Neuron (in vitro differentiated cells): ENCODE measurements around the gene PPM1N.

Experiments
- H2AFZ ChIP-seq: one replicate; pipeline ENCODE4 v1.6.1; 2013; ENCODE audit warnings: low read depth, mild to moderate bottlenecking, inconsistent platforms, low read length, moderate library complexity
- H3K27me3 ChIP-seq: one replicate; pipeline ENCODE4 v1.6.1; 2013; ENCODE audit warnings: low read length; ENCODE audit not compliant: insufficient read depth
- H3K36me3 ChIP-seq: one replicate; pipeline ENCODE4 v1.6.1; 2013; ENCODE audit warnings: low read length; ENCODE audit not compliant: insufficient read depth
- H3K4me1 ChIP-seq: one replicate; pipeline ENCODE4 v1.6.1; 2013; ENCODE audit warnings: low read length; ENCODE audit not compliant: insufficient read depth
- H3K4me3 ChIP-seq: 2 replicates; pipeline ENCODE4 v1.5.1; 2013; ENCODE audit warnings: mild to moderate bottlenecking, low read length, moderate library complexity
- H3K9me3 ChIP-seq: one replicate; pipeline ENCODE4 v1.6.1; 2013; ENCODE audit warnings: low read length

Gene PPM1N

GRCh38 chr19:45527731-45528130, 29.5 kb downstream of the PPM1N start:
- Histone ChIP-seq H3K9me3 (no peaks in the 10 kb centered on the region), H2AFZ (no peak overlapping the region), H3K27me3 (no peaks in the 10 kb centered on the region), H3K4me3 (no peak overlapping the region), H3K4me1 (no peaks in the 10 kb centered on the region), H3K36me3 (peaks cover 25% of the 10 kb centered on the region)

- H3K36me3 ChIP-seq = peaks cover 25% of the 10 kb centered on the region
- no peaks in the 10 kb centered on the region for H3K27me3 ChIP-seq
- no peaks in the 10 kb centered on the region for H3K9me3 ChIP-seq
- no peak overlapping the region for H2AFZ ChIP-seq
- no peak overlapping the region for H3K4me3 ChIP-seq
- H3K4me1 ChIP-seq = no peaks in the 10 kb centered on the region
These were observed 30.0 kb downstream of the PPM1N start for GRCh38 chr19:45528149-45528743.

GRCh38 chr19:45528744-45529419, 30.6 kb downstream of the PPM1N start:
- Histone ChIP-seq H3K36me3 (peaks cover 25% of the 10 kb centered on the region), H3K4me3 (no peak overlapping the region), H3K27me3 (no peaks in the 10 kb centered on the region), H3K4me1 (no peaks in the 10 kb centered on the region), H3K9me3 (no peaks in the 10 kb centered on the region), H2AFZ (no peak overlapping the region)

GRCh38 chr19:45529420-45529785, 31.2 kb downstream of the PPM1N start:
- no peak overlapping the region for H3K4me3 ChIP-seq
- peaks cover 24% of the 10 kb centered on the region for H3K36me3 ChIP-seq
- H3K27me3 ChIP-seq = no peaks in the 10 kb centered on the region
- H3K9me3 ChIP-seq = no peaks in the 10 kb centered on the region
- H3K4me1 ChIP-seq = no peaks in the 10 kb centered on the region
- no peak overlapping the region for H2AFZ ChIP-seq

GRCh38 chr19:45531349-45531748, 33.1 kb downstream of the PPM1N start:
- no peaks in the 10 kb centered on the region for H3K4me1 ChIP-seq
- H3K36me3 ChIP-seq = peaks cover 9% of the 10 kb centered on the region
- no peaks in the 10 kb centered on the region for H3K27me3 ChIP-seq
- H3K4me3 ChIP-seq = no peak overlapping the region
- no peak overlapping the region for H2AFZ ChIP-seq
- H3K9me3 ChIP-seq = no peaks in the 10 kb centered on the region

GRCh38 chr19:45539459-45539858, 41.2 kb downstream of the PPM1N start:
- Histone ChIP-seq H3K4me1 (no peaks in the 10 kb centered on the region), H3K27me3 (no peaks in the 10 kb centered on the region), H3K36me3 (no peaks in the 10 kb centered on the region), H3K4me3 (no peak overlapping the region), H3K9me3 (no peaks in the 10 kb centered on the region), H2AFZ (no peak overlapping the region)

GRCh38 chr19:45542234-45542668, 44.0 kb downstream of the PPM1N start:
- no peaks in the 10 kb centered on the region for H3K9me3 ChIP-seq
- H2AFZ ChIP-seq = no peak overlapping the region
- no peak overlapping the region for H3K4me3 ChIP-seq
- H3K36me3 ChIP-seq = no peaks in the 10 kb centered on the region
- no peaks in the 10 kb centered on the region for H3K4me1 ChIP-seq
- no peaks in the 10 kb centered on the region for H3K27me3 ChIP-seq

GRCh38 chr19:45547211-45547770, 49.0 kb downstream of the PPM1N start:
- Histone ChIP-seq H3K27me3 (no peaks in the 10 kb centered on the region), H2AFZ (no peak overlapping the region), H3K4me3 (no peak overlapping the region), H3K9me3 (no peaks in the 10 kb centered on the region), H3K36me3 (no peaks in the 10 kb centered on the region), H3K4me1 (no peaks in the 10 kb centered on the region)

- Histone ChIP-seq H2AFZ (no peak overlapping the region), H3K36me3 (no peaks in the 10 kb centered on the region), H3K4me3 (no peak overlapping the region), H3K9me3 (no peaks in the 10 kb centered on the region), H3K4me1 (no peaks in the 10 kb centered on the region), H3K27me3 (no peaks in the 10 kb centered on the region)
These were observed 49.8 kb downstream of the PPM1N start for GRCh38 chr19:45547965-45548609.
